Dermis blood vessel endothelial cell (primary cell): ENCODE measurements around the gene HECTD2. TPM values are rescaled to one million over a fixed set of nuclear protein-coding genes. Genes with fewer than 3 reads are reported as not detected.
"Not testable (repeated sequence)": the region's sequence is repeated elsewhere in the genome, so short reads cannot be mapped to it uniquely, and the experiment has no call there.

Experiments used
- DNase-seq: peaks from one replicate; pipeline ENCODE4 v3.0.0; 2010
- total RNA-seq: library from RNA; depleted of rRNA; stranded (reverse); fragments of >200 nt; gene quantifications from 2 replicates; pipeline ENCODE4 v1.2.3, GENCODE V29; 2014

Gene HECTD2
- total RNA-seq, 1 donor from 2014 or later, result 8.5 TPM

DNA sequence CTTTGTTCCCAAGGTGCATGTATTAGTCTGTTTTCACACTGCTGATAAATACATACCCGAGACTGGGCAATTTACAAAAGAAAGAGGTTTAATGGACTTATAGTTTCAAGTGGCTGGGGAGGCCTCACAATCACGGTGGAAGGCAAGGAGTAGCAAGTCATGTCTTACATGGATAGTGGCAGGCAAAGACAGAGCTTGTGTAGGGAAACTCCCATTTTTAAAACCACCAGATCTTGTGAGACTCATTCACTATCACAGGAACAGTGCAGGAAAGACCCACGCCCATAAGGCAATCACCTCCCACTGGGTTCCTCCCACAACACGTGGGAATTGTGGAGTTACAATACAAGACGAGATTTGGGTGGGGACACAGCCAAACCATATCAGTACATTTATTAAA lies 129.8 kb downstream of the HECTD2 start:
- no peak for DNase-seq

DNA sequence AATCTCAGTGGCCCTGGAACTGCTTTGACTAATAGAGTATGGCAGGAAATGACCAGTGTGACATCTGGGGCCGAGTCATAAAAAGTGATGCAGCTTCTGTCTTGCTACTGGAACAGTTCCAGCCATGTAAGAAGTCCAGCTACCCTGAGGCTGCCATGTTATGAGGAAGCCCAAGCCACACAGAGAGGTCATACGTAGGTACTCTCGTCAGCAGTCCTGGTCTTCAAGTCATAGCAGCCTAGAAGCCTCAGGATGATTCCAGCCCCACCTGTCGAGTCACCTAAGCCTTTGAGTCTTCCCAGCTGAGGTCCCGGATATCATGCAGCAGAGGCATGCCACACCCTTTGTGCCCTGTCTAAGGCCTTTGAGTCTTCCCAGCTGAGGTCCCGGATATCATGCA lies 130.6 kb downstream of the HECTD2 start:
- peak; percentile 15 for DNase-seq

DNA sequence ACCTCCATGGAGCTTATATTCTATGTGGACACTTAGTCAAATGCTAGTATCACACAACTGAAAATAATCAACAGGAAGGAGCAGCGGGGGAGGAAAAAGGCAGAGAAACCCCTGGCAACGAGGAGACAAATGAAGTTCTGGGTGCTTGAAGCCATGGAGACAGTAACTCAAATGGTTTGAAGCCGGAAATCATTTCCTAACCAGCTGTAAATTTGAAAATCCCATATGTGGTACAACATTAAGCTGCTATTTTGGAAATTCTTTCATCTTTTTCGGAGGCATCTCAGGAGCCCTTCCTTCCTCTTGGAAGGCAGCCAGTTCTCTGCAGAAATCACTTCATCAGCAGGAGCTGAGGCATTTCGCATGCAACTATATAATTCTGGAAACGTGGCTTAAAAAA lies 131.3 kb downstream of the HECTD2 start:
- peak; percentile 9 for DNase-seq

DNA sequence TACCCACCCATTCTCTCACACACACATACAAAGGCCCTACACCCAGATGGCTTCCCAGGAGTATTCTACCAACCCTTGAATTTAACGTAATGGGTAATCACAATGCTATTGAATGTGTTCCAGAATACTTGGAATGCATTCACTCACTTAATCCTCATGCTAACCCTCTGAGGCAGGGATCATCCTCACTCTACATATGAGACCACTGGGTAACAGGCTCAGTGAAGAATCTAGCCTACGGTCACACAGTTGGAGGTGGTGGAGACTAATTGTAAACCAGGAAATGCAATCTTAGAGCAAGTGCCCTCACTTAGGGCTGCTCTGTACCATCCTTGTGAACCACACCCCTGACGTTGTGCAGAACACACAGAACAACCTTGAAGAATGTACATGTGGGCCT lies 135.2 kb downstream of the HECTD2 start:
- no peak for DNase-seq

DNA sequence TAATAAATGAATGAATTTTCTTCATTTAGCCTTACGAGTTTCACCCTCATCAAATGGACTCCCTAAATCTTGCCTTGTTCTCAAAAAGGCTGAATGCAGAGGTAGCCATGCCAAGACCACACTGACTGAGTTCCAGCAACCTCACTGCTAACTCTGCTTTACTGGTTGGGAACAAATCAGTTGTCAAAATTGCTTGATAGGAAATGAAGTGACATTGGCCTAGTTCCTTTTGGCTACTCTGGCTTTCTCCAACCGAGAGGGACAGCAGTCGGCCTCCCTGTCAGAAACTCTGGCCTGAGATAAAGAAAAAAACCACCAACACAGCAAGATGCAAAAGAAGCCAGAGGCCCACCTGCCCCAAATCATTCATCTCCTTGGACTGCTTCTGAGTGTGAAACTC lies 135.7 kb downstream of the HECTD2 start:
- DNase-seq, result no peak

DNA sequence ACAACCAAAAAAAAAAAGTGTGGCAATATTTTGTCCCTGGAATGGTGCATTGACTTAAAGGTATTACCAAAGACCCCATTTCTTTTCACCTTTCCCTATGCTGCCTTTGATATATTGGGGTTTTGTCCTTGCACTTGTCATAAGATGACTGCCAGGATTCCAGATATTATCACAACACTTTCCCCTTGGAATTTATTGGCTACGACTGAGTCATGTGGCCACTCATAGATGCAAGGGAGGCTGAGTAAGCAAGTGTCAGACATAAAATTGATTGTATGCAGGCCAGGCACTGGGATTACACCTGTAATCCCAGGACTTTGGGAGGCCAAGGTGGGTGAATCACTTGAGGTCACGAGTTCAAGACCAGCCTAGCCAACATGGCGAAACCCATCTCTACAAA lies 139.1 kb downstream of the HECTD2 start:
- DNase-seq, result no peak

DNA sequence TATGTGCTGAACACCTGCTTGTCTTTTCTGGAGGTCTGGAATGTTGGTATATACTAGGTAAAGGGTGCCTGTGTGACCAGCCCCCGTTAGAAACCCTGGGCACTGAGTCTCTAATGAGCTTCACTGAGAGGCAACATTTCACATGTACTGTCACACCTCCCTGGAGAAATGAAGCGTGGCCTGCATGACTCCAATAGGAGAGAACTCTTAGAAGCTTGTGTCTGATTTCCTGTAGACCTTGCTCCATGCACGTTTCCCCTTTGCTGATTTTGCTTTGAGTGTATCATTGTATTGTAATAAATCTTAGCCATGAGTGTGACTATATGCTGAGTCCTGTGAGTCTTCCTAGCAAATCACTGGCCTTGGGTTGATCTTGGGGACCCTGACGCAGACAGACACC lies 139.9 kb downstream of the HECTD2 start:
- no peak for DNase-seq

DNA sequence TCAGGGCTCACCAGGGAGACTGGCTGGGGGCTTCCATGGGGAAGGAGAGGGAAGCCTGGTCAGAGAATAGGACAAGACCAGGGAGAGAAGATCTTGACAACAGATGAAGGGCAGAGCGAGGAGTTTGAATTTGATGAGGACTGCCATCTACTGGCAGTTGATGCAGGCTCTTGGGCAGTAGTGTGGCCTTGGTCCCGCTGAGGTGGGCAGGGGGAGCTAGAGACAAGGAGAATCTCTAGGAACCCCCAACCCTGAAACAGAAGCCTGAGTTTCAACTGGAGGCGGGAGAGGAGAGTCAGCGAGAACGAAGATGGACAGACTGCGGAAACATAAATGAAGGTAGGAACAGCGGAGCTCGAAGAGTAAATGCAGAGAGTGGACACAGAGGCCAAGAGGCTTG lies 141.7 kb downstream of the HECTD2 start:
- DNase-seq, result peak; percentile 78

DNA sequence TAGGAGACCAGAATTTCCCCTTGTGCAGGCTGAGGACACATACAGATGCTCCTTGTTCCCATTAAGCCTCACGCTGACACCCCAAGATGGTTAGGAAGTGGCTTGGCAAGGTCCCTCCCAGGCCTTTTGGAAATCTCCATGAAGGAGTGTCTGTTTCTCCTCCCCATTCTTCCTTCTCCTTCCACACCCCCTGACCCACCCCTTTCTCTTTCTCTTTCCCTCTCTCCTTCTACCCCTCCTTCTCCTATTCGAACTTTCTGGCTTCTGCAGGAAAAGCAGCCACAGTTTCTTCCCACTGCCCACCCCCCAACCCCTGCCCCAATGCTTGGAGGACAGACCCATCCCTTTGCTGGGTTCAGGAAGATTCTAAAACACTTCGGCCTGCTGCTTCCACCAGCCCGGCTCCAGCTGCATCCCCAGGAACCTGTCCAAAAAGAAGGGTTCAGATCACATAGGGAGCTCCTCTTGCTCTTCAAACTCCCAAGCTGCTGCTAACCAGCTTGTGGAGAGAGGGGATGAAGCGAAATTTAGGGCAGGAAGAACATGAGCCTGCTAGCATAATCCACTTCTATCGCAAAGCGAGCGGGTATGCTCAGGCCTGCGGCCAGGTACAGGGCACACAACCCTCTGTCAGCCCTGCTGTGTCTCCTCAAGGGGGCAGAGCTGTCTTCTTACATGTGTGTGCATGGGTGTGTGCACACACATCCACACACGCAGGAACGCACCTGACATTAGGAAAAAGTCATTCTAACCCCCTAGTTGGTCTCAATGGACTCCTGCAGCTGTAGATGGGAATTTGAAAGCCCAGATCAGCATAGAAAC lies 142.3 kb downstream of the HECTD2 start:
- DNase-seq, result peak; percentile 51

DNA sequence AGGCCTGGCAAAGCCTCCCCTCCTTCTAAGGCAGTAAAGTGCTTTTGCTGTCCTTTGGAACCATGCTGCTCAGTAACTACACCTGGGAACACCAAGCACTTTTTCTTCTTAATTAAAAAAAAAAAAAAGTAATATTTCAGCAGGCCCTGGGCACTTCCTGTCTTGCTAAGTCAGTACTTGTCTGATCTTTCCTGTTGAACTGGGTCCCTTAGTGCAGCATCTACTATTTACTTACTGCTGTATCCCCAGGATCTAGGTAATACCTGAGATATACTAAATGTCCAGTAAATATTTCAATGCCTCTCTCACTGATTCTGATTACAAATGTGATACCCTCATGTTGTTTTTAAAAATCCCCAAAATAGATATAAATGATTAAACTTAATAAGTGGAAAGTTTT lies 145.3 kb downstream of the HECTD2 start:
- no peak for DNase-seq

DNA sequence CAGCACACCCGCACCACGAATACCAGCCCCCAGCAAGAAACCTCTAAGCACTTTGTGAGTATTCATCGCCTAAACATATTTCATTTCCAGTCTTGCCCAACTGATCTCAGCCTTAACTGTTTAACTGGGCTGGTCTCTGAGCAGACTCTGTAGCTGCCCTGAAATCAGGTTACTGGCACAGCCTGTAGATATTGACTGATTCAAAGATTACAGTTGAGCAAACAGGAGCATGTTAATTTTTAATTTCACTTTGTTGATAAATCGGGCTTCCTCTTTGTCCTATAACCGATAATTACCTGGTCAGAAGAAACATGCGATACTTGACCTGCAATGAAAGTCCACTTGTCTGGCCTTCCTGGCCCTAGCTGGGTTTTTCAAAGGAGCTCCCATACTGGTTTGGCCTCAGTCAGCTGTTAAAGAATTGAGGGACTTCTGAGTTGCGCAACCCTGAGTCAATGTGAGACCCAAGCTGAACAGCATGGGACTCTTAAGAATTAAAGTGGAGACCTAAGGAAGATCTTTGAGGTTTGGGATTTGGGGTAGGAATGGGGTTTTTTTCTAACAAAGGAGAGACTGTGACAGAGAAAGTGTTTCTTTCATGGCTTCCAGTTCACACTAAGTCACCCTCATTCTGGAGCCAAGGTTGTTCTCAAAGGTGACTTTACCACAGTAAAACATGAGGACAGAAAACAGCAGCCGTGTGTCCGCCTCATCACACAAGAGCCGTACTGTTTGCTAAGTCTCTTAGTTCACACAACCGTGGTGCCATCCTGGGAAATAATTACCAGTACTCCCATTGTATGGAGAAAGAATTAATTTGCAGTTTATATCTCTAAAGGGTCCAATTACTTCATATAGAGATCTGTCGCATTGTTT lies 146.8 kb downstream of the HECTD2 start:
- DNase-seq, result no peak

DNA sequence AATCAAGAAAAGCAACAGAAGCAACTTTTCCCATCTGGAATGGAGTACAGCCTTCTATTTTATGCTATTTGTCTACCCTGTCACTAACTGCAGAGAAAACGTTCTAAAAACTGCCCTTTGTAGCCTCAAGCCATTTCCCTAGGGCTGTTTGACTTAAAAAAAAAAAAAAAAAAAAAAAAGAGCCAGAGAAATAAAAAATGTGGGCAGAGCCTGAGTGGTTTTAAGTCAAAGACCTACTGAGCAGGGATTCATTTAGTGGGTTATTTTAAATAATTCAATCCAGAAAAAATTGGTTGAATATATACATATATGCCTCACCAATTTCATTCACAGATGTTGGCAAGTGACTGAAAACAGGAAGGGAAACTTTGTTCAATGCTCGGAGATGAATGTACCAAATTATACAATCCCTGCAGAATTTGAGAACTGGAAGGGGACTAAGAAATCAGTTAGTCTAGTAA lies 147.5 kb downstream of the HECTD2 start:
- no peak for DNase-seq

DNA sequence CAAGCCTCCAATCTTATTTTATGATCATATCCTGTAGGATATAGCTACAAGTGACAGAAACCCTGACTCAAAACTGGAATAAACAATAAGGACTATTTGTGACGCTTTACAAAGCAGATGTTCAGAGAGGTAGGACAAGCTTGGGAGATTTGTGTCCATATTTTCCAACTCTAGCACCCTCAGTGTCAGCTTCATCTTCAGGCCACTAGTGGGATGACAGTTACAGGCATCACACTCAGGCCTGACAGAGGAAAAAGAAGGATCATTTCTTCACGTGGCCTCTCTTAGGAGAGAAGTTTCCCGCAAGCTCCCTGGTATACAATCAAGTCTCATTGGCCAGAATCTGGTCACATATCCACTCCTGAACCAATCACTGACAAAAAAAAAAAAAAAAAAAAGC lies 148.3 kb downstream of the HECTD2 start:
- no peak for DNase-seq

DNA sequence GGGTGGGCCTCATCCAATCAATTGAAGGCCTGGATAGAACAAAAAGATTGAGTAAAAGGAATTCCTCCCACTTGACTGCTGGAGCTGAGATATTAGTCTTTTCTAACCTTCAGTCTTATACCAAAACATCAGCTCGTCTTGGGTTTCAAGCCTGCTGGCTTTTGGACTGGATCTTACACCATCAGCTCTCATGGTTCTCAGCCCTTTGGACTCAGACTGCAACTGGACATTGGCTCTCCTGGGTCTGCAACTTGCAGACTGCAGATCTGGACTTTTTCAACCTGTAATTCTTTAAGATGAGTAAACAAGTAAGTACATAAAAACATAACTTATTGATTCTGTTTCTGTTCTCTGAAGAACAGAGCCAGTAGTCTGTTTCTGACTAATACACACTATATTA lies 149.0 kb downstream of the HECTD2 start:
- no peak for DNase-seq

DNA sequence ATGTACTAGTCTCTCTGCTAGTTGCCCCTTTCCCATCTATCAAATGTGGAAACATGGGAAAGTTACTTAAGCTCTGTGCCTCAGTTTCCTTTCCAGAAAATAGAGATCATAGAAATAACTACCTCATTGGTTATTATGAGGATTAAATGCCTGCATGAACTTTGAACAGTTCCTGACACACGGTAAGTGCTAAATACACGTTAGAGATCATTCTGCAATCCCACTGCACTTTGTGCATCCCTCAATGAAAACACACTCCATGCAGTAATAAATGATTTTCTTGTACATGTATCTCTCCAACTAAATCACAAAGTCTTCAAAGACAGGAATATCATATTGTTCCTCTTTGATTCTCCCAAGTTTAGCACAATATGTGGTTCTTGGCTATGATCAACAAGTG lies 149.6 kb downstream of the HECTD2 start:
- no peak for DNase-seq

DNA sequence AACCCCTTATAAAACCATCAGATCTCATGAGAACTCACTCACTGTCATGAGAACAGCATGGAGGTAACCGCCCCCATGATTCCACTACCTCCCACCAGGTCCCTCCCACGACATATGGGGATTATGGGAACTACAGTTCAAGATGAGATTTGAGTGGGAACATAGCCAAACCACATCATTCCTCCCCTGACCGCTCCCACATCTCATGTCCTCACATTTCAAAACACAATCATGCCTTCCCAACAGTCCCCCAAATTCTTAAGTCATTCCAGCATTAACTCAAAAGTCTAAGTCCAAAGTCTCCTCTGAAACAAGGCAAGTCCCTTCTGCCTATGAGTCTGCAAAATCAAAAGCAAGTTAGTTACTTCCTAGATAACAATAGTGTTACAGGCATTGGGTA lies 150.7 kb downstream of the HECTD2 start:
- DNase-seq, result not testable (repeated sequence)

DNA sequence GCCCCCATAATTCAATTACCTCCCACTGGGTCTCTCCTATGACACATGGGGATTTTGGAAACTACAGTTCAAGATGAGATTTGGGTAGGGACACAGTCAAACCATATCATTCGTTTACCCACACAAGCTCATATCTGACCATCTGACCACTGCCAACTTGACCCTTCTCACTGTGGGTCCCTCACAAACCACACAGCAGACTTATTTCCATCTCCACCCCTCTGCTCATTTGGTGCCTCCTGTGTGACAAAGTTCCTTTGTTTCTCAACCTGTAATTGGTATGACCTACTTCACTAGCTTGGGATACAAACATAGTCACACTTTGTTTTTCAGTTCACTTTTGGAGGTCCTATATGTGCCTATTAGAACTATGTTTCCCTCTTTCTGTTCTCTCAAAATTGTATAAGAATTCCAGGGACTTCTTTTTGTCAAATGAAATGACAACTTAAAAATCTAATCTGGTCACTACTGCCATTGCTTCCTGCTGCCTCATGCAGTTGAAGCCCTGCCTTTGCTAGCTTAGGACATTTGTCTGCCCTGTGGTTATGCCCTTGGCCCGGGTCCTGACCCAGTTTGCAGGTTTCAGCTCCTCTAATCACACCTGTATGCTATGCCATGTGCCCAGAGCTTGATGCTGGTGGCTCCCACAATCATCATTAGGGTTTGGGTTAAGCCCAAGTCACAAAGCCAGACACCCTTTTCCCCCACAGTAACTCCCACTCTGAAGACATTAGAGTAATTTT lies 152.9 kb downstream of the HECTD2 start:
- no peak for DNase-seq

DNA sequence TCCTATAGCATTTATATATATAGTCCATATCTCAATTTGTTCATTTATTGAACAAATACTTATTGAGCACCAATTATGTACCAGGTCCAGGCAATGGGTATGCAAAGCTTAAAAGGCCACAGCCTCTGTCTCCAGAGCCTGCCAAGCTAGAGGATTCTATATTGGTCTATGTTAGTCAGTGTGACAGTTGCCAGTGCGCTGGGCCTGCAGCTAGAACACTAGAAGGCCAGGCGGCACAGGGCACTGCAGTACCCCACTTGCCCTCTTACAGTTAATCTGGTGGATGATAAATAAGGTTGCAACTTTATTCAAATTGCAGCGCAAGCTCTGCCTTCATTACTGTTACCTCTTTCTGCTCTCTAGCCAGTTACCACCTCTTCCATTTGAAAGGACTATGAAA lies 153.9 kb downstream of the HECTD2 start:
- DNase-seq, result no peak

Other genes with a start within 250 kb of the HECTD2 start
- 41.2 and 45.6 TPM in 2 replicates for gene PCGF5, start 189.7 kb upstream of the HECTD2 start, total RNA-seq
- gene PPP1R3C, start 222.7 kb downstream of the HECTD2 start, total RNA-seq, result 0.51 TPM in 2 replicates